ENCODE data around the gene SORBS1.

DNA sequence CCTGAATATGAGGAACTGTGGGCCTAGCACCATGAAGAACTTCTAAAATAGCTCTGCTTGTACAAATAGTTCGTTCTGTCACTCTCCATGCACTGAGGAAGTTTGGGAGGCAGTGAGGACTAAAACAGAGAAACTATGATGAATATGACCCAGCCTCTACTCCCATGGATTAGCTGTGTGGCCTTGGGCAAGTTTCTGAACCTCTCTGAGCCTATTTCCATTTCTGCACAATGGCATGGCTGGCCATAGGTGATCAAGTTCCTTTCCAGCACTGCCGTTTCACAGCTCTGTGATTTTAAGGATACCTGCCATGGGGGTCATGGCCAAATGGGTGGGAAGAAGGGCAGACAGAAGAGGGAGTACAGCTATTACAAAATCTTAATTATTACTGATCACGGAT, 57.6 kb downstream of the SORBS1 start:
- no peak for TF ChIP-seq EZH2 (IDR thresholded peaks at IDR 0.05; ENCODE audit: insufficient read depth, poor library complexity, severe bottlenecking)
- TF ChIP-seq EZH2phosphoT487 (IDR thresholded peaks at IDR 0.05; ENCODE audit: insufficient read depth, low read depth) = no peak

All from GM23248 (cell line).